Measurements from ENCODE around the gene SEMA5A.

The SEMA5A gene

GRCh38 chr5:9314558-9314957 lies 231.3 kb downstream of the SEMA5A start:
- TF ChIP-seq GATA2 (IDR thresholded peaks at IDR 0.05; ENCODE audit: low read depth, low read length) (no peak), GATA3 (IDR thresholded peaks at IDR 0.05; ENCODE audit: low read depth, low read length) (no peak)

DNA sequence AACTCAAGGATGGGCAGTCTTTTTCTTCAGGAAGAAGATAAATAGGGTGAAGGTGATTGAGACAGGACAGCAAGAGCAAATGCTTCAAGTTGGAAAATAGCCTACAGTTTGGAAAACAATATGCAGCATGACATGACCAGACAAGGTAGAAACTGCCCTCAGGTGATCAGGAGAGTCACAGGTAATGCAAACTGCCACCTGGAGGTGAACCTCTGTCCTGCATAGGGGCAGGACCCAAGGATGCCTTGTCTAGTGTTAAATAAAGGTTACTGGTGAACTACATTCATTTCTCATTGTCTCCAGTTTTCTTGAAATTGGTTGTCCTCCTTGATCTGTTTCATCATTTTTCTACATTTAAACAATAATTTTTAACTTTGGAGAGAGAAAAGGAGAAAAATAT lies 232.1 kb downstream of the SEMA5A start:
- no peak for TF ChIP-seq GATA2 (IDR thresholded peaks at IDR 0.05; ENCODE audit: low read depth, low read length)
- no peak for TF ChIP-seq GATA3 (IDR thresholded peaks at IDR 0.05; ENCODE audit: low read depth, low read length)

- TF ChIP-seq GATA3 (IDR thresholded peaks at IDR 0.05; ENCODE audit: low read depth, low read length): no peak
Measured at GRCh38 chr5:9307150-9307549, 238.7 kb downstream of the SEMA5A start.

GRCh38 chr5:9302218-9302617 lies 243.7 kb downstream of the SEMA5A start:
- no peak for TF ChIP-seq GATA3 (IDR thresholded peaks at IDR 0.05; ENCODE audit: low read depth, low read length)
- TF ChIP-seq GATA2 (IDR thresholded peaks at IDR 0.05; ENCODE audit: low read depth, low read length): no peak

DNA sequence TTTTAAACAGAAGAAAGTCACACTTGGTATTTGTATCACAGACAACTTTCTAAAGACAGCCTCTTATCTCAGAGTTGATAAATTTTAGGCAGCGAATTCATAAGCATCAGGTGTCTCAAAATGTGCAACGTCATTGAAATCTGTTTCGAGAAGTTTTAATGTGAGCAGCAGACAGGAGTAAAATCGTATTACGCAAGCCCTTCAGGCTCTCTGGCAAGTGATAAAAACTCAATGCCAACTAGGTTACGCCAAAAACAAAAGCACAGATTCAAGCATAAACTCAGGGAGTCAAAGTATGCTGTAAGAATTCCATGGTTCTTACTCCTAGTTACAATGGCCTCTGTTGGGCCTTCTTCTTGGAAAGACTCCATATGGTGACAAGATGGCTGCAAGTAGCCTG lies 244.7 kb downstream of the SEMA5A start:
- TF ChIP-seq GATA2 (IDR thresholded peaks at IDR 0.05; ENCODE audit: low read depth, low read length) (no peak), GATA3 (IDR thresholded peaks at IDR 0.05; ENCODE audit: low read depth, low read length) (no peak)

DNA sequence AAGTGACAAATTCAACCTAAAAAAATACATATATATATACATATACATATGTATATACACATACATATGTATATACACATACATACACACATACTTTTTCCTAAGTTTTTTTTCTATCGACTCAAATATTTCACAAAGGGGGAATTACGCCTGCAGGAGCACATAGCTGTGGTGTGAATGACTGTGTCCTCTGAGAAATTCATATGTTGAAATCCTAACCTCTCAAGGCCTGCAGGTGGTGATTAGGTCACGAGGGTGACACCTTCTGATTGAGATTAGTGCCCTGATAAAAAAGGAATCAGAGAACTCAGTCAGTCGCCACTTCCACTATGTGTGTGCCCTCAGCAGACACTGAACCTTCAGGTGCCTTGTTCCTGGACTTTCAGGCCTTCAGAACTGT lies 248.7 kb downstream of the SEMA5A start:
- TF ChIP-seq GATA2 (IDR thresholded peaks at IDR 0.05; ENCODE audit: low read depth, low read length) (no peak), GATA3 (IDR thresholded peaks at IDR 0.05; ENCODE audit: low read depth, low read length) (no peak)

GRCh38 chr5:9295466-9295801 lies 250.4 kb downstream of the SEMA5A start:
- TF ChIP-seq GATA3 (IDR thresholded peaks at IDR 0.05; ENCODE audit: low read depth, low read length) (no peak), GATA2 (IDR thresholded peaks at IDR 0.05; ENCODE audit: low read depth, low read length) (no peak)

GRCh38 chr5:9294793-9295465 lies 250.9 kb downstream of the SEMA5A start:
- TF ChIP-seq GATA3 (IDR thresholded peaks at IDR 0.05; ENCODE audit: low read depth, low read length) (no peak), GATA2 (IDR thresholded peaks at IDR 0.05; ENCODE audit: low read depth, low read length) (no peak)

DNA sequence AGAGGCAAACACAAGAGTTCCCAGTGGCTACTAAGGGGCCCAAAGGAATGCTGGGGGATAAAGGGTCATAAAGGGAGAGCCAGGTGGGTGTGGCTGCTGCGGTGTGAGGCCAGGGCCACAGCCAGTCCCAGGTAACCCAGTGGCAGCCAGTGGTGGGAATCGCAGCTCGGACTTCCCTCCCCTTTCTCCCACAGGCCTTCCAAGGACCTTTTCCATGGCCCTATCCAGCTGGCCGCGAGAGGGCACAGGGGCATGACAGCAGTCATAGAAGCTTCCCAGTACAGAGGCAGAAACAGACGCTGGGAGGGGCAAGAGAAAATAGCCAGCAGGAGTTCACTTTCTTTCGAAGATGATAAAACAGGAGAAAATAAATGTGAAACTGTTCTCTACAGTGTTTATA lies 257.6 kb downstream of the SEMA5A start:
- TF ChIP-seq GATA3 (IDR thresholded peaks at IDR 0.05; ENCODE audit: low read depth, low read length) (no peak), GATA2 (IDR thresholded peaks at IDR 0.05; ENCODE audit: low read depth, low read length) (no peak)

- TF ChIP-seq GATA2 (IDR thresholded peaks at IDR 0.05; ENCODE audit: low read depth, low read length) (no peak), GATA3 (IDR thresholded peaks at IDR 0.05; ENCODE audit: low read depth, low read length) (no peak)
Measured at GRCh38 chr5:9284781-9285307, 261.0 kb downstream of the SEMA5A start.

- TF ChIP-seq GATA2 (IDR thresholded peaks at IDR 0.05; ENCODE audit: low read depth, low read length) (no peak), GATA3 (IDR thresholded peaks at IDR 0.05; ENCODE audit: low read depth, low read length) (no peak)
Measured at GRCh38 chr5:9284272-9284671, 261.6 kb downstream of the SEMA5A start.

DNA sequence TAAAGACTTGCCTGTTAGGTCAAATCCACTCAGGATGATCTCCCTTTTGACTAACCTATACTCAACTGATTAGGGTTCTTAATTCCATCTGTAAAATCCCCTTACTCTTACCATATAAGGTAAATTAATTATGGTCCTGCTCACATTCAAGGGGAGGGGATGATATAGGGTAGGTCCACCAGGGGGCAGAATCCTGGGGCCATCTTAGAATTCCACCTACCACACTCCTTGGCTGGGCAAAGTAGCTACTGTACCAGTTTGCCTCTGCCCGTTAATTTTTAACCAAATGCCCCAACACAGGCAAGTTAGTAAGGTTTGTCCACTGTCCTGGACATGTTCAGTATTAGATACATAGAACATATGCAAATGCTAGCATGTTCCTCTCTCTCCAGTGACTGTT lies 262.4 kb downstream of the SEMA5A start:
- TF ChIP-seq GATA3 (IDR thresholded peaks at IDR 0.05; ENCODE audit: low read depth, low read length): no peak
- TF ChIP-seq GATA2 (IDR thresholded peaks at IDR 0.05; ENCODE audit: low read depth, low read length): no peak

- no peak for TF ChIP-seq GATA3 (IDR thresholded peaks at IDR 0.05; ENCODE audit: low read depth, low read length)
- no peak for TF ChIP-seq GATA2 (IDR thresholded peaks at IDR 0.05; ENCODE audit: low read depth, low read length)
Measured at GRCh38 chr5:9283021-9283420, 262.9 kb downstream of the SEMA5A start.

DNA sequence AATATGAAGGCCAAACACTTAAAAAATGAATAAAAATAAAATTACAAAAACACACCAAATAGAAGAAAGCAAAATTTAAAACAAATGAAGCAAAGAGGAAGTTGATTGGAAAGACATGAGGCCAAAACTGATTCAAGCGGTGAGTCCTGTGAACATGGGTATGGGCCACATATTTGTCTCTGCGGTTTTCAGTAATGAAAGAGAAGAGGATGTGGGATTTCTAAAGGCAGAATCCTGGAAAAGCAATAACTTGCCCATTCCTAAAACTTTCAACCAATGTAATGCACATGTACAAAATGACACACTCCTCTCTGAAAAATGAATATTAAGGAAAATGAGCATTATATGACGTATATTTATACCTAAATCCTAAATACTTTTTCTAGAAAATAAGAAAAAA lies 263.7 kb downstream of the SEMA5A start:
- TF ChIP-seq GATA2 (IDR thresholded peaks at IDR 0.05; ENCODE audit: low read depth, low read length): no peak
- TF ChIP-seq GATA3 (IDR thresholded peaks at IDR 0.05; ENCODE audit: low read depth, low read length): no peak

- TF ChIP-seq GATA2 (IDR thresholded peaks at IDR 0.05; ENCODE audit: low read depth, low read length): no peak
- no peak for TF ChIP-seq GATA3 (IDR thresholded peaks at IDR 0.05; ENCODE audit: low read depth, low read length)
Measured at GRCh38 chr5:9279774-9280173, 266.1 kb downstream of the SEMA5A start.

All from SH-SY5Y (cell line).